Activated CD4-positive, alpha-beta T cell treated with anti-CD3 and anti-CD28 coated beads, Interleukin-2, amount 50 U/mL, for 48 hours (primary cell): ENCODE data around the gene ADA.

ENCODE experiments used
- DNase-seq, 2 experiments: peaks; one replicate each; pipeline ENCODE4 v3.0.0-alpha.2; 2020

ADA gene

GRCh38 chr20:44573501-44573869 lies 78.0 kb downstream of the ADA start:
- no peak for DNase-seq

- DNase-seq: no peak
Measured at GRCh38 chr20:44572551-44573500, 78.7 kb downstream of the ADA start.

DNA sequence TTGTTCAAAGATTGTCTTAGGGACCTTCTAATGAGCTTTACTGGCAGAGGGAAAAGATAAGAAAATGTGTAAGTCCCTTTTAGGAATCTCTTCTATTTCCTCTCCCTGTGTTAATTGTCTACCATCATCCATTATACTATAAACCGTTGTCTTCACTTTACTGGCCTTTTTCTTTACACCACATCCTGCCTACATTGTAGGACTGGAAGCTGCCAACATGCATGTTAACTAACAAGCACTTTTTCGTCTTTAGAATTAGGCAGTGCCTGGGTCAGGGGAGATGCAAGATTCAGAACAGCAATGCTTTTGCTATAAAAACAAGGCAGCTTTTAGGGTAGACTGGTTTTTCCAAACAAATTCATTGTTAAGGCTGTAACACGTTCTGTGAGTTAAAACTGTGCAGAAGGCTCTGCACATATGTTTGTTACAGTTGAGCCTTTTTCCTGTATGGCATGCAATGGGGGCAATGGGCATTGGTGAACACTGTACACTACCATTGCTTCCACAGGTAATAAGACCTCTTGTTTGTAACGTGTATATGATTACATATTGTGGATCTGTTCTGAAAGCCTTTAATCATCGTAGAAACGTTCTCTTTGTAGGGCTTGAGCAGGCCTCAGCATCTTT lies 80.0 kb downstream of the ADA start:
- no peak for DNase-seq

DNA sequence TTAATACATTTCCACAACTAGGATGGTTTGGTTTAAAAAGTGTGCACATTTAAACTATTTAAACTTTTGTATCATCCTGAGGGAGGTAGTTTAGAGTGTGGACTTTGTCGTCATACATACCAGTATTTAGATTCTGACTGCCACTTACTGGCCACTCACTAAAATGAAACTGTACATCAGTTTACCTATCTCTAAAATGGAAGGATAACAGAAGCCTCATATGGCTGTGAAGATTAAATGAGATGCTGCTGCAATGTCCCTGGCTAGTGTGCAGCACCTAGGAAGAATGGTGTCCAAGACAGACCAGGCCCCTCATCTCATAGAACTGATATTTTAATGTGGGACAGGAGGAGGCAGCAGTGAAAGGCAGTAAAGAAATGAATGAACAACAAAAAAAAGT lies 81.1 kb downstream of the ADA start:
- no peak for DNase-seq
